H1 (cell line): Measurements from ENCODE around the gene NFIA. TPM values are rescaled to one million over a fixed set of nuclear protein-coding genes. Genes with fewer than 3 reads are reported as not detected.

Source experiments
- BACH1 ChIP-seq: IDR thresholded peaks from 2 replicates; pipeline ENCODE4 v1.6.1; 2012; ENCODE audit warnings: low read length, improper control_type of control experiment
- CBX5 ChIP-seq: fragments of 300-800, 300-1000 bp; sonication (generic); IDR thresholded peaks from 2 replicates; pipeline ENCODE4 v1.7.1; 2016; ENCODE audit warnings: antibody characterized with exemption, low read length, low read depth
- CEBPB ChIP-seq: IDR thresholded peaks from 2 replicates; pipeline ENCODE4 v1.6.1; 2012; ENCODE audit warnings: low read depth, low read length
- POLR2AphosphoS5 ChIP-seq: IDR thresholded peaks from 2 replicates; pipeline ENCODE4 v1.6.1; 2011; ENCODE audit warnings: low read depth, low read length
- RNF2 ChIP-seq: fragments of 200-900, 300-1000 bp; sonication (generic); IDR thresholded peaks from 2 replicates; pipeline ENCODE4 v1.7.1; 2016; ENCODE audit warnings: borderline replicate concordance, low read depth, mild to moderate bottlenecking, antibody characterized with exemption, low read length; ENCODE audit not compliant: poor library complexity, severe bottlenecking; ENCODE audit errors: missing control alignments
- RXRA ChIP-seq: IDR thresholded peaks from 2 replicates; pipeline ENCODE4 v1.6.1; 2011; ENCODE audit warnings: low read depth, mild to moderate bottlenecking, low read length, moderate library complexity; ENCODE audit not compliant: insufficient read depth
- SIRT6 ChIP-seq: IDR thresholded peaks from one replicate; pipeline ENCODE4 v1.7.1; 2012; ENCODE audit warnings: low read length, inconsistent platforms
- SUZ12 ChIP-seq: fragments of 200-600 bp; sonication (generic); IDR thresholded peaks from 2 replicates; pipeline ENCODE4 v1.6.1; 2012; ENCODE audit warnings: mild to moderate bottlenecking, inconsistent platforms, low read length, moderate library complexity, mixed read lengths
- YY1 ChIP-seq: IDR thresholded peaks from 2 replicates; pipeline ENCODE4 v1.6.1; 2011; ENCODE audit warnings: low read depth, mild to moderate bottlenecking, low read length
- polyA plus RNA-seq, 7 experiments: library from polyadenylated mRNA; depleted of rRNA in 3 of 7; stranded (reverse) in 5 of 7; unstranded in 2 of 7; fragments of >200 nt in 5 of 7; fragments of 200-250 nt in 2 of 7; gene quantifications; 1 replicate in 5 of 7; 2 replicates in 1 of 7; 4 replicates in 1 of 7; pipeline versions ENCODE4 v1.2.1 to v1.2.3, GENCODE V29; 2011 to 2013; ENCODE audit warnings: missing spikeins in 2 of 7, mixed read lengths in 2 of 7
- total RNA-seq: library from RNA; stranded (reverse); fragmentation: NEBNext Ultra II Directional; extraction: Animal tissue kit (Norgen Biotek cat#: 25700); gene quantifications from 2 replicates; pipeline ENCODE4 v1.2.1, GENCODE V29; 2021
- TF ChIP-seq, protein P1 (sequence below): fragments of 300-600 bp; sonication (generic); IDR thresholded peaks from 2 replicates; pipeline ENCODE4 v1.7.1; 2012; ENCODE audit warnings: low read length, moderate library complexity, mild to moderate bottlenecking, inconsistent platforms; ENCODE audit not compliant: insufficient replicate concordance
- TF ChIP-seq, protein P2 (sequence below): IDR thresholded peaks from 2 replicates; pipeline ENCODE4 v1.6.1; 2011; ENCODE audit warnings: low read depth, mild to moderate bottlenecking, low read length; ENCODE audit not compliant: insufficient read depth

Gene NFIA
- total and polyA plus RNA-seq, 2 of the 8 experiments (the other 6 are each of a cell fraction or from before 2014, with no cell fraction given) = 1.8 to 2.3 TPM

DNA sequence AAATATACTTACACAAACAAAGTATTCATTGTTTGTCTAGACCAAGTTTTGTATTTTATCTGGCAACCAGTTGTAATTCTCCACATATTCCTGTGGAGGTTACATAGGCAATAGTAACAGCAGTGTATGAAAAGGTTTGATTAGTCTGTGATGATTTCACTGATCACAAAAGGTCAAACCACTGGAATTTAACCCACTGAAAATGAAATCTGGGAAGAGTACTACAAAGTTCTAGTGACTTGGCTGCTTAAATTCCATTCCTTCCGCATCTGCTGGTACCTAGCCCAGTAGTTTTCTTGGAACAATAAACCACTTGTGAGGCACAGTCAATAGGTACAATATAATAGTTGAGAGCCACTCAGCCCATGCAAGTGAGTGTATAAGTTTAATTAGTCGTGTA lies 205.4 kb downstream of the NFIA start (continued):
- TF ChIP-seq, protein P1, sequence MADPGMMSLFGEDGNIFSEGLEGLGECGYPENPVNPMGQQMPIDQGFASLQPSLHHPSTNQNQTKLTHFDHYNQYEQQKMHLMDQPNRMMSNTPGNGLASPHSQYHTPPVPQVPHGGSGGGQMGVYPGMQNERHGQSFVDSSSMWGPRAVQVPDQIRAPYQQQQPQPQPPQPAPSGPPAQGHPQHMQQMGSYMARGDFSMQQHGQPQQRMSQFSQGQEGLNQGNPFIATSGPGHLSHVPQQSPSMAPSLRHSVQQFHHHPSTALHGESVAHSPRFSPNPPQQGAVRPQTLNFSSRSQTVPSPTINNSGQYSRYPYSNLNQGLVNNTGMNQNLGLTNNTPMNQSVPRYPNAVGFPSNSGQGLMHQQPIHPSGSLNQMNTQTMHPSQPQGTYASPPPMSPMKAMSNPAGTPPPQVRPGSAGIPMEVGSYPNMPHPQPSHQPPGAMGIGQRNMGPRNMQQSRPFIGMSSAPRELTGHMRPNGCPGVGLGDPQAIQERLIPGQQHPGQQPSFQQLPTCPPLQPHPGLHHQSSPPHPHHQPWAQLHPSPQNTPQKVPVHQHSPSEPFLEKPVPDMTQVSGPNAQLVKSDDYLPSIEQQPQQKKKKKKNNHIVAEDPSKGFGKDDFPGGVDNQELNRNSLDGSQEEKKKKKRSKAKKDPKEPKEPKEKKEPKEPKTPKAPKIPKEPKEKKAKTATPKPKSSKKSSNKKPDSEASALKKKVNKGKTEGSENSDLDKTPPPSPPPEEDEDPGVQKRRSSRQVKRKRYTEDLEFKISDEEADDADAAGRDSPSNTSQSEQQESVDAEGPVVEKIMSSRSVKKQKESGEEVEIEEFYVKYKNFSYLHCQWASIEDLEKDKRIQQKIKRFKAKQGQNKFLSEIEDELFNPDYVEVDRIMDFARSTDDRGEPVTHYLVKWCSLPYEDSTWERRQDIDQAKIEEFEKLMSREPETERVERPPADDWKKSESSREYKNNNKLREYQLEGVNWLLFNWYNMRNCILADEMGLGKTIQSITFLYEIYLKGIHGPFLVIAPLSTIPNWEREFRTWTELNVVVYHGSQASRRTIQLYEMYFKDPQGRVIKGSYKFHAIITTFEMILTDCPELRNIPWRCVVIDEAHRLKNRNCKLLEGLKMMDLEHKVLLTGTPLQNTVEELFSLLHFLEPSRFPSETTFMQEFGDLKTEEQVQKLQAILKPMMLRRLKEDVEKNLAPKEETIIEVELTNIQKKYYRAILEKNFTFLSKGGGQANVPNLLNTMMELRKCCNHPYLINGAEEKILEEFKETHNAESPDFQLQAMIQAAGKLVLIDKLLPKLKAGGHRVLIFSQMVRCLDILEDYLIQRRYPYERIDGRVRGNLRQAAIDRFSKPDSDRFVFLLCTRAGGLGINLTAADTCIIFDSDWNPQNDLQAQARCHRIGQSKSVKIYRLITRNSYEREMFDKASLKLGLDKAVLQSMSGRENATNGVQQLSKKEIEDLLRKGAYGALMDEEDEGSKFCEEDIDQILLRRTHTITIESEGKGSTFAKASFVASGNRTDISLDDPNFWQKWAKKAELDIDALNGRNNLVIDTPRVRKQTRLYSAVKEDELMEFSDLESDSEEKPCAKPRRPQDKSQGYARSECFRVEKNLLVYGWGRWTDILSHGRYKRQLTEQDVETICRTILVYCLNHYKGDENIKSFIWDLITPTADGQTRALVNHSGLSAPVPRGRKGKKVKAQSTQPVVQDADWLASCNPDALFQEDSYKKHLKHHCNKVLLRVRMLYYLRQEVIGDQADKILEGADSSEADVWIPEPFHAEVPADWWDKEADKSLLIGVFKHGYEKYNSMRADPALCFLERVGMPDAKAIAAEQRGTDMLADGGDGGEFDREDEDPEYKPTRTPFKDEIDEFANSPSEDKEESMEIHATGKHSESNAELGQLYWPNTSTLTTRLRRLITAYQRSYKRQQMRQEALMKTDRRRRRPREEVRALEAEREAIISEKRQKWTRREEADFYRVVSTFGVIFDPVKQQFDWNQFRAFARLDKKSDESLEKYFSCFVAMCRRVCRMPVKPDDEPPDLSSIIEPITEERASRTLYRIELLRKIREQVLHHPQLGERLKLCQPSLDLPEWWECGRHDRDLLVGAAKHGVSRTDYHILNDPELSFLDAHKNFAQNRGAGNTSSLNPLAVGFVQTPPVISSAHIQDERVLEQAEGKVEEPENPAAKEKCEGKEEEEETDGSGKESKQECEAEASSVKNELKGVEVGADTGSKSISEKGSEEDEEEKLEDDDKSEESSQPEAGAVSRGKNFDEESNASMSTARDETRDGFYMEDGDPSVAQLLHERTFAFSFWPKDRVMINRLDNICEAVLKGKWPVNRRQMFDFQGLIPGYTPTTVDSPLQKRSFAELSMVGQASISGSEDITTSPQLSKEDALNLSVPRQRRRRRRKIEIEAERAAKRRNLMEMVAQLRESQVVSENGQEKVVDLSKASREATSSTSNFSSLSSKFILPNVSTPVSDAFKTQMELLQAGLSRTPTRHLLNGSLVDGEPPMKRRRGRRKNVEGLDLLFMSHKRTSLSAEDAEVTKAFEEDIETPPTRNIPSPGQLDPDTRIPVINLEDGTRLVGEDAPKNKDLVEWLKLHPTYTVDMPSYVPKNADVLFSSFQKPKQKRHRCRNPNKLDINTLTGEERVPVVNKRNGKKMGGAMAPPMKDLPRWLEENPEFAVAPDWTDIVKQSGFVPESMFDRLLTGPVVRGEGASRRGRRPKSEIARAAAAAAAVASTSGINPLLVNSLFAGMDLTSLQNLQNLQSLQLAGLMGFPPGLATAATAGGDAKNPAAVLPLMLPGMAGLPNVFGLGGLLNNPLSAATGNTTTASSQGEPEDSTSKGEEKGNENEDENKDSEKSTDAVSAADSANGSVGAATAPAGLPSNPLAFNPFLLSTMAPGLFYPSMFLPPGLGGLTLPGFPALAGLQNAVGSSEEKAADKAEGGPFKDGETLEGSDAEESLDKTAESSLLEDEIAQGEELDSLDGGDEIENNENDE = no peak
- TF ChIP-seq YY1 = no peak
- TF ChIP-seq RNF2 = no peak
- TF ChIP-seq, protein P2, sequence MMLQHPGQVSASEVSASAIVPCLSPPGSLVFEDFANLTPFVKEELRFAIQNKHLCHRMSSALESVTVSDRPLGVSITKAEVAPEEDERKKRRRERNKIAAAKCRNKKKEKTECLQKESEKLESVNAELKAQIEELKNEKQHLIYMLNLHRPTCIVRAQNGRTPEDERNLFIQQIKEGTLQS = no peak
- TF ChIP-seq CEBPB = no peak
- no peak for TF ChIP-seq CBX5
- TF ChIP-seq BACH1 = no peak
- TF ChIP-seq SIRT6 = no peak
- TF ChIP-seq POLR2AphosphoS5 = no peak
- TF ChIP-seq SUZ12 = no peak
- no peak for TF ChIP-seq RXRA
